Suprapubic skin (tissue), 4 donors: ENCODE measurements around the gene ZFHX2. TPM values are rescaled to one million over a fixed set of nuclear protein-coding genes. Genes with fewer than 3 reads are reported as not detected.

Experiments
- DNase-seq, 2 donors: peaks; one replicate each; pipeline ENCODE4 v3.0.0-alpha.2; 2019; ENCODE audit warnings: low spot score in 2 of 2
- H3K27ac ChIP-seq: fragments of 200-600 bp; sonication (generic); one replicate; pipeline ENCODE4 v1.5.1; 2019
- H3K27me3 ChIP-seq: fragments of 200-600 bp; sonication (generic); one replicate; pipeline ENCODE4 v1.5.1; 2019
- H3K36me3 ChIP-seq: fragments of 200-600 bp; sonication (generic); one replicate; pipeline ENCODE4 v1.5.1; 2019
- H3K4me1 ChIP-seq: fragments of 200-600 bp; sonication (generic); one replicate; pipeline ENCODE4 v1.5.1; 2019
- H3K4me3 ChIP-seq: fragments of 200-600 bp; sonication (generic); one replicate; pipeline ENCODE4 v1.5.1; 2019; ENCODE audit warnings: mild to moderate bottlenecking
- H3K9me3 ChIP-seq: fragments of 200-600 bp; sonication (generic); one replicate; pipeline ENCODE4 v1.5.1; 2019
- CTCF ChIP-seq, 2 donors: fragments of 200-600 bp in 1 of 2; fragments of 450-650 bp in 1 of 2; sonication (generic) in 1 of 2; IDR thresholded peaks; one replicate each; pipeline ENCODE4 v1.5.1; 2016 to 2019; ENCODE audit warnings: antibody characterized with exemption in 2 of 2, mild to moderate bottlenecking in 1 of 2, moderate library complexity in 1 of 2
- EP300 ChIP-seq: sonication (generic); formaldehyde crosslinking; IDR thresholded peaks from one replicate; pipeline ENCODE4 v1.6.1; 2017; ENCODE audit warnings: antibody characterized with exemption
- POLR2A ChIP-seq, 2 donors: fragments of 450-650 bp; IDR thresholded peaks; one replicate each; pipeline ENCODE4 v1.6.1; 2017; ENCODE audit warnings: antibody characterized with exemption in 2 of 2, mild to moderate bottlenecking in 2 of 2, moderate library complexity in 2 of 2
- POLR2AphosphoS5 ChIP-seq, 3 donors: sonication (generic); formaldehyde crosslinking; IDR thresholded peaks; one replicate each; pipeline ENCODE4 v1.6.1; 2017; ENCODE audit warnings: antibody characterized with exemption in 3 of 3
- WGBS: methylation state at CpG from one replicate; pipeline ENCODE4 v1.1.5; 2018; 5-methylcytosine and 5-hydroxymethylcytosine counted together
- total RNA-seq, 4 donors: library from RNA; depleted of rRNA; stranded (reverse); fragments of >200 nt; gene quantifications; one replicate each; pipeline ENCODE4 v1.1.0, GENCODE V29; 2016

The ZFHX2 gene
- total RNA-seq, 4 donors from 2014 or later = 0.16 to 1.4 (median 0.56) TPM

GRCh38 chr14:23478109-23478759 lies 73.3 kb downstream of the ZFHX2 start:
- Histone ChIP-seq H3K9me3 (no peaks in the 10 kb centered on the region), H3K27ac (no peak overlapping the region), H3K4me1 (no peaks in the 10 kb centered on the region), H3K27me3 (no peaks in the 10 kb centered on the region), H3K36me3 (peaks cover 64% of the 10 kb centered on the region), H3K4me3 (no peak overlapping the region)
- TF ChIP-seq CTCF (IDR thresholded peaks at IDR 0.05) (peak; percentile 52 to 67), EP300 (no peak)
- DNase-seq = no peak
- 36% methylated on average over 5 of the region's 5 CpGs for WGBS

GRCh38 chr14:23470947-23471346 lies 80.6 kb downstream of the ZFHX2 start:
- Histone ChIP-seq H3K4me3 (no peak overlapping the region), H3K4me1 (peaks cover 13% of the 10 kb centered on the region), H3K27me3 (no peaks in the 10 kb centered on the region), H3K36me3 (peaks cover 49% of the 10 kb centered on the region), H3K9me3 (no peaks in the 10 kb centered on the region), H3K27ac (no peak overlapping the region)
- WGBS = 81% methylated on average over 1 of the region's 1 CpG
- no peak for DNase-seq
- TF ChIP-seq EP300 (no peak), POLR2AphosphoS5 (IDR thresholded peaks at IDR 0.05) (no peak), CTCF (IDR thresholded peaks at IDR 0.05) (no peak), POLR2A (IDR thresholded peaks at IDR 0.05) (no peak)

Other genes with a start within 250 kb of the ZFHX2 start
- 10 to 100 TPM; 15.3 to 29.9 (median 22.5) TPM for gene PPP1R3E, start 248.9 kb downstream of the ZFHX2 start, total RNA-seq
- gene BCL2L2, start 244.9 kb downstream of the ZFHX2 start, total RNA-seq = 10 to 100 TPM; 35.4 to 48.4 (median 44.7) TPM
- 100 to 1,000 TPM in 1 of 4 donors, 10 to 100 TPM in 3; 45.1 to 109 (median 58.8) TPM for gene PABPN1, start 230.3 kb downstream of the ZFHX2 start, total RNA-seq
- gene SLC22A17, start 198.9 kb downstream of the ZFHX2 start, total RNA-seq = 10 to 100 TPM; 15.4 to 67.6 (median 22.5) TPM
- gene EFS, start 186.6 kb downstream of the ZFHX2 start, total RNA-seq = 10 to 100 TPM; 63.0 to 74.0 (median 64.8) TPM
- gene IL25, start 179.0 kb downstream of the ZFHX2 start, total RNA-seq = 1 to 10 TPM in 1 of 4 donors, under 1 TPM in 1, not detected in 2; 0.68 to 1.2 TPM
- gene CMTM5, start 174.7 kb downstream of the ZFHX2 start, total RNA-seq = under 1 TPM in 1 of 4 donors, not detected in 3; 0.76 TPM
- gene MYH6, start 143.5 kb downstream of the ZFHX2 start, total RNA-seq = not detected
- not detected for gene MYH7, start 116.1 kb downstream of the ZFHX2 start, total RNA-seq
- gene NGDN, start 82.1 kb downstream of the ZFHX2 start, total RNA-seq = 10 to 100 TPM; 31.1 to 61.4 (median 46.5) TPM
- 10 to 100 TPM in 2 of 4 donors, 1 to 10 TPM in 2; 7.0 to 16.7 (median 11.8) TPM for gene THTPA, start 4.5 kb upstream of the ZFHX2 start, total RNA-seq
- gene AP1G2, start 16.0 kb upstream of the ZFHX2 start, total RNA-seq = 100 to 1,000 TPM; 117 to 415 (median 150) TPM
- gene JPH4, start 27.0 kb upstream of the ZFHX2 start, total RNA-seq = under 1 TPM in 3 of 4 donors, not detected in 1; 0.30 to 0.60 (median 0.30) TPM
- gene DHRS2, start 84.6 kb upstream of the ZFHX2 start, total RNA-seq = 1 to 10 TPM in 2 of 4 donors, under 1 TPM in 2; 0.21 to 2.6 (median 1.3) TPM